Measurements from ENCODE around the gene GNLY.

GNLY gene

GRCh38 chr2:85694052-85695025, at the start of gene GNLY:
GNLY (plus strand) TSS chr2:85694358; CDS start chr2:85694419, 61 bp downstream.
- DNase-seq (ENCODE audit: low read depth), result no peak
- no peak for TF ChIP-seq CTCF (IDR thresholded peaks at IDR 0.05; ENCODE audit: insufficient read depth, low read depth, low read length, missing control alignments)
- H3K4me3 ChIP-seq (ENCODE audit: low read length), result no peak within 1 kb of the TSS

- TF ChIP-seq CTCF (IDR thresholded peaks at IDR 0.05; ENCODE audit: insufficient read depth, low read depth, low read length, missing control alignments), result no peak
- no peak for DNase-seq (ENCODE audit: low read depth)
- no peak overlapping the region for H3K4me3 ChIP-seq (ENCODE audit: low read length)
Observed at GRCh38 chr2:85644909-85645308, 49.2 kb upstream of the GNLY start.

DNA sequence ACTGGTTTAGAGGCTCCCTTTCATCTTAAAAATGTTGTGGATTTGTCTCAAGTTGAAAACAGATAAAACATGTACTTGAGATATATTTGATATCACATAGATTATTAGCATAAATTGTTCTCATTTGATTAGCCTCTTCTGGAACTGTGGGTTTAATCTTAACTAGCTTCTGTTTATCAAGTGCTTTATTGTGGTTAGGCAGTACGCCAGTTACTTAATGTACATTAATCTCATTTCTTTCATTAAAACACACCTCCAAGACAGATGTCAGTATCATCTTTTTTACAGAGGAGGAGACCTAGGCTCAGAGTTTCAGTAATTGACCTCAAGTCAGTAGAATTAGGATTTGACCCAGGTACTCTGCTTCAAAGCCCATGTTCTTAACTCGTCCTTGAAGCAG, 48.0 kb upstream of the GNLY start:
- no peak for DNase-seq (ENCODE audit: low read depth)
- TF ChIP-seq CTCF (IDR thresholded peaks at IDR 0.05; ENCODE audit: insufficient read depth, low read depth, low read length, missing control alignments), result no peak
- no peak overlapping the region for H3K4me3 ChIP-seq (ENCODE audit: low read length)

- no peak for DNase-seq (ENCODE audit: low read depth)
- no peak for TF ChIP-seq CTCF (IDR thresholded peaks at IDR 0.05; ENCODE audit: insufficient read depth, low read depth, low read length, missing control alignments)
- no peak overlapping the region for H3K4me3 ChIP-seq (ENCODE audit: low read length)
Observed at GRCh38 chr2:85647823-85648526, 46.2 kb upstream of the GNLY start.

DNA sequence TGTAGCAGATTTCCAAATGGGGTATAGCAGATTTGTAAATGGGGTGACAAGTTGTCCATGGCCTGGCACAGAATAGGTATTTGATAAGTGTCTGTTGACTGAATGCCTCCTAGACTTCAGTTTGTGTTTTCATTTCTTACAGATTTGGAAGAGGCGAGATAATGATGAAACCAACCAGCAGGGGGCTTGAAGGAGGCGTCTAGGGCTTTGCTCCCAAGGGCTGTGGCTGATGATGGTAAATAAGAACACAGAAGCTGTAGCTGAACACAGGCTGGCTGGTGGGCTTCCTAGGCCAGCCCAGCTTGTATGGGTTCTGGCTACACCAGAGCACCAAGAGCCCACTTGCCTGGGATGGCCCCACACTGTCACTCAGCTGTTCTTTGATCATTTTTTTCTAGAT, 45.5 kb upstream of the GNLY start:
- TF ChIP-seq CTCF (IDR thresholded peaks at IDR 0.05; ENCODE audit: insufficient read depth, low read depth, low read length, missing control alignments), result peak; percentile 41
- DNase-seq (ENCODE audit: low read depth), result peak; percentile 27
- no peak overlapping the region for H3K4me3 ChIP-seq (ENCODE audit: low read length)

GRCh38 chr2:85649201-85650190, 44.7 kb upstream of the GNLY start:
- DNase-seq (ENCODE audit: low read depth), result peak; percentile 10
- no peak for TF ChIP-seq CTCF (IDR thresholded peaks at IDR 0.05; ENCODE audit: insufficient read depth, low read depth, low read length, missing control alignments)
- no peak overlapping the region for H3K4me3 ChIP-seq (ENCODE audit: low read length)
